Endothelial cell of umbilical vein (primary cell): ENCODE results near the gene WDR45. TPM values are rescaled to one million over a fixed set of nuclear protein-coding genes. Genes with fewer than 3 reads are reported as not detected.

Experiments used
- BruUV-seq: library from RNA; stranded (reverse); fragments of 400-500 nt; replicated peaks from 2 replicates; lab custom pipeline; 2021; lab: Mats Ljungman, UMichigan
- CTCF ChIA-PET: fragments of 300-600, 350-600 bp; sonication (Branson Sonifier 250); formaldehyde crosslinking; loops from one replicate; lab custom pipeline; 2021; ENCODE audit warnings: antibody characterized with exemption, inconsistent platforms; lab: Charles Lee
- POLR2A ChIA-PET: fragments of 300-600, 350-600 bp; sonication (Branson Sonifier 250); formaldehyde crosslinking; loops from one replicate; lab custom pipeline; 2021; ENCODE audit warnings: antibody characterized with exemption, inconsistent platforms; lab: Charles Lee
- DNase-seq: peaks from one replicate; pipeline ENCODE4 v3.0.0-alpha.2; 2011; ENCODE audit warnings: low read depth, low spot score
- FAIRE-seq: peaks from 2 replicates; lab custom pipeline; 2011; peaks lifted over from hg19 to GRCh38; lab: Jason Lieb, UNC
- H2AFZ ChIP-seq: 2 replicates; pipeline ENCODE4 v1.6.0; 2012; ENCODE audit warnings: low read depth, low read length, control low read depth, inconsistent platforms
- H3K27ac ChIP-seq: 2 replicates; pipeline ENCODE4 v1.5.1; 2011; ENCODE audit warnings: low read depth, mild to moderate bottlenecking, control low read depth, low read length, moderate library complexity; ENCODE audit not compliant: insufficient read depth
- H3K27me3 ChIP-seq, 2 experiments: 2 replicates each; pipeline versions ENCODE4 v1.6.0 to v1.6.1; 2011; ENCODE audit warnings: low read length in 2 of 2, mixed read lengths in 1 of 2; ENCODE audit not compliant: control insufficient read depth in 2 of 2, insufficient read depth in 2 of 2
- H3K36me3 ChIP-seq, 2 experiments: 2 replicates in 1 of 2; 3 replicates in 1 of 2; pipeline ENCODE4 v1.5.1; 2011; ENCODE audit warnings: low read length in 2 of 2, mild to moderate bottlenecking in 1 of 2, moderate library complexity in 1 of 2; ENCODE audit not compliant: control insufficient read depth in 2 of 2, insufficient read depth in 2 of 2; ENCODE audit errors: extremely low read depth in 1 of 2
- H3K4me1 ChIP-seq: 3 replicates; pipeline ENCODE4 v1.5.1; 2011; ENCODE audit warnings: mild to moderate bottlenecking, low read length; ENCODE audit not compliant: control insufficient read depth, insufficient read depth; ENCODE audit errors: extremely low read depth
- H3K4me2 ChIP-seq: 2 replicates; pipeline ENCODE4 v1.6.1; 2011; ENCODE audit warnings: low read length, control low read depth, mixed read lengths; ENCODE audit not compliant: insufficient read depth
- H3K4me3 ChIP-seq, 3 experiments: fragments of 200-600 bp in 1 of 3; sonication (generic), shearing (Covaris generic) in 1 of 3; replicated peaks in 1 of 3; 2 replicates each; pipeline ENCODE4 v1.5.1; 2011 to 2016; ENCODE audit warnings: control low read depth in 3 of 3, low read length in 3 of 3, mild to moderate bottlenecking in 2 of 3, inconsistent platforms in 1 of 3, low read depth in 1 of 3, moderate library complexity in 1 of 3; ENCODE audit not compliant: insufficient read depth in 1 of 3
- H3K79me2 ChIP-seq: 2 replicates; pipeline ENCODE4 v1.6.0; 2012; ENCODE audit warnings: low read length, inconsistent platforms; ENCODE audit not compliant: control insufficient read depth, insufficient read depth
- H3K9ac ChIP-seq: replicated peaks from 2 replicates; pipeline ENCODE3; 2011; ENCODE audit warnings: low read length, control low read depth; ENCODE audit not compliant: insufficient read depth; ENCODE audit errors: extremely low read depth
- H3K9me1 ChIP-seq: replicated peaks from 3 replicates; pipeline ENCODE4 v1.6.0; 2011; ENCODE audit warnings: mild to moderate bottlenecking, low read length; ENCODE audit not compliant: control insufficient read depth, insufficient read depth; ENCODE audit errors: extremely low read depth
- H3K9me3 ChIP-seq: replicated peaks from 2 replicates; pipeline ENCODE4 v1.5.1; 2012; ENCODE audit warnings: low read length, inconsistent platforms; ENCODE audit not compliant: control insufficient read depth, insufficient read depth
- H4K20me1 ChIP-seq: replicated peaks from 2 replicates; pipeline ENCODE3; 2011; ENCODE audit warnings: mild to moderate bottlenecking, low read length; ENCODE audit not compliant: control insufficient read depth, insufficient read depth; ENCODE audit errors: extremely low read depth
- EZH2 ChIP-seq: IDR thresholded peaks from 2 replicates; pipeline ENCODE4 v1.6.1; 2012; ENCODE audit warnings: borderline replicate concordance, low read depth, mild to moderate bottlenecking, moderate library complexity, low read length, inconsistent platforms; ENCODE audit not compliant: severe bottlenecking
- JUN ChIP-seq: IDR thresholded peaks from 2 replicates; pipeline ENCODE4 v1.6.1; 2011; ENCODE audit warnings: borderline replicate concordance, low read depth; ENCODE audit not compliant: insufficient read length, insufficient read depth
- MYC ChIP-seq: IDR thresholded peaks from one replicate; pipeline ENCODE4 v1.6.1; 2011; ENCODE audit warnings: mild to moderate bottlenecking, low read depth, low read length
- POLR2A ChIP-seq: IDR thresholded peaks from 2 replicates; pipeline ENCODE4 v1.6.1; 2012; ENCODE audit warnings: low read depth, mild to moderate bottlenecking, control low read depth, low read length
- dilution Hi-C: fragments of 300-500 bp; cut with MboI; formaldehyde crosslinking; loops from one replicate; pipeline ENCODE4 v1.15.0; 2019; ENCODE audit warnings: low sequenced_read_pairs; ENCODE audit not compliant: extremely low pct_ligation_motif_present
- intact Hi-C: fragments of 100-400 bp; cut with micrococcal nuclease; formaldehyde crosslinking; loops from one replicate; pipeline ENCODE4 v1.10.0; 2022
- polyA plus RNA-seq, 4 experiments: library from polyadenylated mRNA; depleted of rRNA in 3 of 4; stranded (reverse) in 3 of 4; unstranded in 1 of 4; fragments of >200 nt; gene quantifications; 2 replicates each; pipeline versions ENCODE4 v1.2.1 to v1.2.3, GENCODE V29; 2011 to 2012; ENCODE audit warnings: missing spikeins in 1 of 4
- total RNA-seq: library from RNA; stranded (reverse); gene quantifications from 2 replicates; pipeline ENCODE4 v1.2.3, GENCODE V29; 2021
- TF ChIP-seq, protein P1 (sequence below): IDR thresholded peaks from 2 replicates; pipeline ENCODE4 v1.6.1; 2011; ENCODE audit not compliant: insufficient read depth, insufficient read length

Gene WDR45
- total and polyA plus RNA-seq, 2 donors (not counting 3 experiments of a cell fraction or from before 2014, with no cell fraction given) = 32.2 to 70.4 TPM

- no TSS peak for BruUV-seq
- CTCF ChIA-PET = no interaction called here
These were observed 1.7 kb downstream of the WDR45 start for GRCh38 chrX:49077941-49078340.

DNA sequence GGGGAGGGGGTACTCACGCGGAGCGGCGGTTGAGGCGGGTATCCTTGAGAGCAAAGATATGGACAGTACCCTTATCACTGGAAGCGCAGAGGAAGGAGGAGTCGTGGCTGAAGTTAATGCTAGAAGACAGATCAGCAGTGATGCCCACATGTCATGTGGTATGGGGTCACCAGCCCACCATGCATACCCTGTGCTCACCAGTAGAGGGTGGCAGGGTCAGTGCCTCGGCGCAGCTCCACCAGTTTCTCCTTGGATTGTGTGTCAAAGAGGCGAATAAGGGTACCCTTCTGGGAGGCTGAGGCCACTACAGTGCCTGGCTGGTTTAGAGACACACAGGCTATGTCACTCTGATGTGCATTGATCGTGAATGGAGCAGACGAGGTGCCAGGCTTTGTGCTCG is 4.3 kb downstream of the WDR45 start:
- DNase-seq = no peak
- intact Hi-C loops = loop anchor here (2.0 to 10.0 kb wide), 2 partner anchors 25 to 679 kb away; no protein-coding TSS in a partner anchor
- H3K4me2 ChIP-seq = no peak overlapping the region
- TF ChIP-seq POLR2A = no peak
- no peak overlapping the region for H3K4me3 ChIP-seq
- no peaks in the 10 kb centered on the region for H4K20me1 ChIP-seq
- H2AFZ ChIP-seq = no peak overlapping the region
- no TSS peak for BruUV-seq
- dilution Hi-C loops = no loop called here
- H3K27me3 ChIP-seq = no peaks in the 10 kb centered on the region
- no peak for FAIRE-seq
- POLR2A ChIA-PET = no interaction called here
- H3K27ac ChIP-seq = no peak overlapping the region
- no peaks in the 10 kb centered on the region for H3K9me3 ChIP-seq
- peaks cover 11% of the 10 kb centered on the region for H3K4me1 ChIP-seq
- H3K9ac ChIP-seq = no peak overlapping the region
- no peaks in the 10 kb centered on the region for H3K36me3 ChIP-seq
- H3K79me2 ChIP-seq = peaks cover 11% of the 10 kb centered on the region
- CTCF ChIA-PET = interaction anchor here (0.6 kb wide), 1 partner anchor 89 kb away, joined by 3 read pairs; no protein-coding TSS in a partner anchor
- no peaks in the 10 kb centered on the region for H3K9me1 ChIP-seq

More at GRCh38 chrX:49077941-49078340, 1.7 kb downstream of the WDR45 start:
- no peaks in the 10 kb centered on the region for H3K9me3 ChIP-seq
- POLR2A ChIA-PET = no interaction called here
- TF ChIP-seq MYC (no peak), JUN (no peak), POLR2A (no peak), EZH2 (no peak)
- TF ChIP-seq, protein P1, sequence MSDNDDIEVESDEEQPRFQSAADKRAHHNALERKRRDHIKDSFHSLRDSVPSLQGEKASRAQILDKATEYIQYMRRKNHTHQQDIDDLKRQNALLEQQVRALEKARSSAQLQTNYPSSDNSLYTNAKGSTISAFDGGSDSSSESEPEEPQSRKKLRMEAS = no peak
- peaks cover 8% of the 10 kb centered on the region for H3K79me2 ChIP-seq
- H3K27ac ChIP-seq = no peak overlapping the region
- H3K9me1 ChIP-seq = no peaks in the 10 kb centered on the region
- H2AFZ ChIP-seq = no peak overlapping the region
- no peak for DNase-seq
- dilution Hi-C loops = no loop called here
- H4K20me1 ChIP-seq = no peaks in the 10 kb centered on the region
- H3K4me3 ChIP-seq = no peak overlapping the region
- no peaks in the 10 kb centered on the region for H3K27me3 ChIP-seq
- H3K36me3 ChIP-seq = no peaks in the 10 kb centered on the region
- H3K9ac ChIP-seq = no peak overlapping the region
- no peak overlapping the region for H3K4me2 ChIP-seq
- peaks cover 6% of the 10 kb centered on the region for H3K4me1 ChIP-seq
- no peak for FAIRE-seq
- intact Hi-C loops = loop anchor here (2.0 to 10.0 kb wide), 2 partner anchors 89 to 677 kb away; no protein-coding TSS in a partner anchor
